Amygdala (tissue), 56 donors: Measurements from ENCODE around the gene JMJD7.
A peak's percentile ranks its signal among the peaks of the same experiment; 100 is the strongest.
"Not testable (repeated sequence)": the region's sequence is repeated elsewhere in the genome, so short reads cannot be mapped to it uniquely, and the experiment has no call there.

Experiments used
- DNase-seq, 56 donors: peaks; one replicate each; lab custom pipeline; 2025; lab: John Stamatoyannopoulos, UW

The JMJD7 gene

GRCh38 chr15:41819455-41820050 is 8.3 kb upstream of the JMJD7 start:
- DNase-seq: no peak

- DNase-seq: no peak
Measured at GRCh38 chr15:41820791-41821423, 7.0 kb upstream of the JMJD7 start.

- DNase-seq: peak in 8 of 56 donors; percentile 3 to 25 (median 18)
Measured at GRCh38 chr15:41821831-41822230, 6.1 kb upstream of the JMJD7 start.

GRCh38 chr15:41822471-41822870 is 5.4 kb upstream of the JMJD7 start:
- DNase-seq: no peak

- DNase-seq: no peak
Measured at GRCh38 chr15:41822957-41823356, 4.9 kb upstream of the JMJD7 start.

DNA sequence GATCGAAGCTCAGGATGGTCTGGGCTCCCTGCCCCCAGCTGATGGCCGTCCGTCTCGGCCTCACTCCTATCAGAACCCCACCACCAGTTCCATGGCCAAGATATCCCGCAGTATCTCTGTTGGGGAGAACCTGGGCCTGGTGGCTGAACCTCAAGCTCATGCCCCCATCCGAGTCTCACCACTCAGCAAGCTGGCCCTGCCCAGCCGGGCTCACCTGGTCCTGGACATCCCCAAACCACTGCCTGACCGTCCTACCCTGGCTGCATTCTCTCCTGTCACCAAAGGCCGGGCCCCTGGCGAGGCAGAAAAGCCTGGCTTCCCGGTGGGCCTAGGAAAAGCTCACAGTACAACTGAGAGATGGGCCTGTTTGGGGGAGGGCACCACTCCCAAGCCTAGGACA is 4.4 kb upstream of the JMJD7 start:
- DNase-seq: no peak

- no peak for DNase-seq
Measured at GRCh38 chr15:41824062-41824745, 3.7 kb upstream of the JMJD7 start.

DNA sequence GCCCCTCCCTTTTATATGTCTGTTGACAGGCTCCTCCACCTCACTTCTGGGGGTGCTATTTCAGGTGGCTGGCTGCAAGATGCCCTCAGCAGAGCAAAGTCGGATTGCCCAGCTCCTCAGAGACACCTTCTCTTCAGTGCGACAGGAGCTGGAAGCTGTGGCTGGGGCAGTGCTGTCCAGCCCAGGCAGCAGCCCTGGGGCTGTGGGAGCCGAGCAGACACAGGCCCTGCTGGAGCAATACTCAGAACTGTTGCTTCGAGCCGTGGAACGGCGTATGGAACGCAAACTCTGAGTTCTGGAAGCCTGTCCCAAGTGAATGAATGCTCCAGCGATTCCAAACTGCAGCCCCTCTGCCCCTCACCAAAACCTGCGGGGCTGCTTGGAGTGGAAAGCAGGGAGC is 2.7 kb upstream of the JMJD7 start:
- DNase-seq: no peak

- DNase-seq: no peak
Measured at GRCh38 chr15:41825572-41826535, 2.0 kb upstream of the JMJD7 start.

GRCh38 chr15:41827290-41827879 is 507 bp upstream of the JMJD7 start:
- DNase-seq: no peak

- no peak for DNase-seq
Measured at GRCh38 chr15:41828807-41829141, 882 bp downstream of the JMJD7 start.

DNA sequence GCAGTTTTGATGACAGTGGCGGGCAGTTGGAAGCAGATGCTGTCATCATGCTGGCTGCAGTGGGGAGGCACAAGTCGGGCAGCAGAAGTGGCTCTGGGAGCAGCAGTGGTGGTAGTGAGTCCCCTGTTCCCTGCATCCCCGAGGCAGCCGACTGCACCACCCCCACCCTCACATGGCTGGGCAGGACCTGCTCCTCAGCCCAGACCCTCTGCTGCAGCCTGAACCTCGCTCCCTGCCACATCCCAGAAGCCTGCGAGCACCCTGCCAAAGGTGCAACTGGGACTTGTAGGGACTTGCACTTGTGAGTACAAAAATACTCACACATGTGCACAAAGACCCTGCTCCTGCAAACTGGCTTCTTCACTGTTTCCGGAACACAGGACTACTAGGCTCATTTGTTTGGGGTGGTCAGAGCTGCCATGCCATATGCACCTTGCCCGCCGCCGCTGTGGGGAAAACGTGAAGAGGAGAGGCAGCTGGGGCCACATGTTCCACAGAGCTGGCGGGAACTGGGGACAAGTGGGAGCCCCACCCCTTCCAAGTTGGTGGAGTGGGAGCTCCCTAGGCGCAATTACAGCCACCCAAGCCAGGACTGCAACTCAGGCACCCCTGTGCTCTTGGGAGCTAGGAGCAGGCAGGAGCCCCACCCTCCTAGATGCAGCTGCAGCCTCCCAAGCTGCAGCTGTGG is 2.2 kb downstream of the JMJD7 start:
- no peak for DNase-seq

- not testable (repeated sequence) for DNase-seq
Measured at GRCh38 chr15:41831291-41831690, 3.4 kb downstream of the JMJD7 start.

DNA sequence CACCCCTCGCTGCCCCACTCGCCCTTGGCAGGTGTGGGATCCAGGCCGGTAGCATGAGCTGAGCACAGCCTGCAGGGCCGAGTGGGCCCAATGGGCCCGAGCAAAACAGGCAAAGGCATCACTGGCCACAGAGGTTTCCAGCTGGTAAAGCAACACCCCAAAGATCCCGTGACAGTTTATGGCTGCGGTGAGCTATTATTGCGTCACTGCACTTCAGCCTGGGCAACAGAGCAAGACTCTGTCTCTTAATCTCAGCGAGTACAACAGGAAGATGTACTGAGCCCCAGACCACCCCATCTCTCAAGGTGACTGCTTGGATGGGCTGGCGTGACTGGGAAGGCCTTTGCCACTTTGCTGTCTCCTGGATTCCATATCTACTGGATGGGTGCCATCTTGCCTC is 4.3 kb downstream of the JMJD7 start:
- no peak for DNase-seq

DNA sequence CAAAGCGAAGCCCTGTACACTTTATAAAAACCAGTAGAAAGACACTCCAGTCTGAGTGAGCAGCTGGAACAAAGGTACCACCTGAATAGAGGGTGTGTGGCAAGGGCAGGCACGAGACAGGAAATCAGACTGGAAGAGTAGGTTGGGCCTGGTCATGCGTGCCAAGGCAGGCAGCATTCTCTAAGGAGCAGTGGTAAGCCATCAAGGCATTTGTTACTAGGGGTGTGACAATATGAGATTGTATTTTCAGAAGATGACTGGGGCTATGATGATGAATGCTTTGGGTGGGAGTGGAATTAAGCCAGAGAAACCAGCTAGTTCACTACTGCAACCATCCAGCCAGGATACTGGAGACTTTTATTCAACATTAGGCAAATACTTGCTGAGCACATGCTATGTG is 5.0 kb downstream of the JMJD7 start:
- DNase-seq: no peak

- DNase-seq: no peak
Measured at GRCh38 chr15:41834096-41834495, 6.2 kb downstream of the JMJD7 start.

DNA sequence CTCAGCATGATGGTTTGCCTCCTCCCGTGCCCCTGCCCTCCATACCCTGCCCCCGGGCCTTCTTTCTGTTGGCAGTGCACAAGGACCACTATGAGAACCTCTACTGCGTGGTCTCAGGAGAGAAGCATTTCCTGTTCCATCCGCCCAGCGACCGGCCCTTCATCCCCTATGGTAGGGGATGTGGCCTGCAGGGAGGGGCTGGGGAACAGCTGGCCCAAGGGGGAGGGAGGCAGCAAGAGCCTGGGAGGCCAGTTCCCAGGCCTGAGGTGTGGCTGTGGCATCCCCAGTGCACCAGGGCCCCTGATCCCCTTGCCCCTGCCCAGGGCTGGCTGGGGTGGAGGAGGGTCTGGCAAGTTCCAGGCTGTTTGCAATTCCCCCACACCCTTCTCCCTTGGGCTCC is 8.2 kb downstream of the JMJD7 start:
- DNase-seq: no peak

DNA sequence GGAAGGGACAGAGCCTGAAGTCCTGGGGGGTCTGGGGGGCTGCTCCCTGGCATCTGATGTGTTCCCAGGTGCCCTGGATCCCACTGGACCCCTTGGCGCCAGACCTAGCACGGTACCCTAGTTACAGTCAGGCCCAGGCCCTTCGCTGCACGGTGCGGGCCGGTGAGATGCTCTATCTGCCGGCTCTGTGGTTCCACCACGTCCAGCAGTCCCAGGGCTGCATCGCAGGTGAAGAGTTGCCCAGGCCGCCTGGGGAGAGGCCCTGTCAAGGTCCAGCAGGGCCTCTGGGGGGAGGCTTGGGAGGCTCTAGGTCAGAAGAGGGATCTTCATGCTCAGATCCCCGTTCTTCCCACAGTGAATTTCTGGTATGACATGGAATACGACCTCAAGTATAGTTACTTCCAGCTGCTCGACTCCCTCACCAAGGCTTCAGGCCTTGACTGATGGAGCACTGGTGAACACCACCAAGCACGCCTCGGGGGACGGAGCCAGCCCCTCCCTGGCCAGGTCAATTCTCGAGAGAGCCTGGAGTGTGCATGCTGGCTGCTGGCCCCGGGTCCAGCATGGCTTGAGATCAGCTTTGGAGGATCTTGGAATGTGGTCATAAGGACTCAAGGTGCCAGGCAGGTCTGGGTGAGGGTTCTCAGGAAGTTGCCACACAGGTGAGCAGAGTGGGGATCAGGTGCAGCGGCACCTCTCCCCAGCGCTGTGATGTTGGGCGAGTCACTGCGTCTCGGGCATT is 9.0 kb downstream of the JMJD7 start:
- no peak for DNase-seq

GRCh38 chr15:41838400-41838897 is 10.6 kb downstream of the JMJD7 start, which contains the start of gene PLA2G4B:
Gene PLA2G4B (plus strand): TSS chr15:41838847. CDS start chr15:41838914, 67 bp downstream.
- DNase-seq: no peak
